Measurements from ENCODE around the gene ARAP1. TPM values are rescaled to one million over a fixed set of nuclear protein-coding genes. Genes with fewer than 3 reads are reported as not detected.

The ARAP1 gene
- total RNA-seq, 1 experiment from 2014 or later: 47.0 TPM

DNA sequence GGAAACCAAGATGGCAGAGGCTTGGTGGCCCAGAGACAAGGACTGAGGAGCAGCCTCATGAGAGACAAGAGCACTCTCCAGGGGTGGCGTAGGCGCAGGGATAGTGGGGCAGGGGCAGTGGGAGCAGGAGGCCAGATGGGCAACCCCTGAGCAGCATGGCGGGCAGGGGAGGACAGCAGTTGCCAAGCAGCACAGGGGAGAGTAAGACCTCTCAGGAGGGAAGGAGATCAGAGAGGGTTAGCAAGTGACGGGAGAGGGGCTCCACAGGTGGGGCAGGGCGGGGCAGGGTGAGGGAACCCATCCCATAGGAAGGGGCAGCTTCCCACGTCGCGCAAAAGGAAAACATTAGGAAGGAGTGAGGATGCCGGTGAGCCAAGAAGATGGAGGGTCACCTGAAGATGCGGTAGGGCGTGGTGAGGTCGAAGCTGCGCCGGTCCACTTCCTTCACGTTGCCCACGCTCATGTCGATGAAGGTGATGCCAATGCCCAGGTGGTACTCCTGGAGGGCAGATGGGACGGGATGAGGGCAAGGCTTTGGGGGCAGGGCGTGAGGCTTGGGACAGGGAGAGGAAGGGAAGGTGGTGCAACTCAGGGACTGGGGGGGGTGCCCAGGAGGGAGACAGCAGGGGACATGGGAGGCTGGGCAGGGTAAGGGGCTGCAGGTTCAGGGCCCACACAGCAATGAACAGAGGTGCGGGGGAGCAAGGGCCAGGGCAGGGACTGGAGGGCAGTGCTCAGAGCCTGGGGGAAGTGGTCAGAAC is 42.5 kb downstream of the ARAP1 start:
- ChIA-PET CTCF (interaction anchor here (0.6 to 1.0 kb wide), 3 partner anchors 16 to 123 kb away, joined by 3 to 4 read pairs (median 3); no protein-coding TSS in a partner anchor), POLR2A (no interaction called here)
- no TSS peak for BruUV-seq (replicated peaks)
- no peaks in the 10 kb centered on the region for H3K9me3 Mint-ChIP-seq (ENCODE audit: unreplicated experiment)
- no peaks in the 10 kb centered on the region for H3K4me1 Mint-ChIP-seq (ENCODE audit: insufficient read depth, unreplicated experiment)
- H3K36me3 Mint-ChIP-seq (ENCODE audit: insufficient read depth, unreplicated experiment): peaks cover 76% of the 10 kb centered on the region
- H3K4me3 Mint-ChIP-seq (ENCODE audit: unreplicated experiment): no peak overlapping the region
- H3K27ac Mint-ChIP-seq (ENCODE audit: low read depth, unreplicated experiment): no peak overlapping the region
- intact Hi-C loops (cut with micrococcal nuclease): no loop called here
- no peak for DNase-seq (ENCODE audit: unreplicated experiment)
- TF ChIP-seq CTCF (IDR thresholded peaks at IDR 0.05; ENCODE audit: unreplicated experiment): no peak
- no peaks in the 10 kb centered on the region for H3K27me3 Mint-ChIP-seq (ENCODE audit: insufficient read depth, unreplicated experiment)

- CTCF ChIA-PET: interaction anchor here (0.6 kb wide), 1 partner anchor 353 kb away, joined by 3 read pairs; no protein-coding TSS in a partner anchor
- no peak for DNase-seq (ENCODE audit: unreplicated experiment)
- TF ChIP-seq CTCF (IDR thresholded peaks at IDR 0.05; ENCODE audit: unreplicated experiment): no peak
- Mint-ChIP-seq H3K27me3 (ENCODE audit: insufficient read depth, unreplicated experiment) (no peaks in the 10 kb centered on the region), H3K9me3 (ENCODE audit: unreplicated experiment) (no peaks in the 10 kb centered on the region), H3K36me3 (ENCODE audit: insufficient read depth, unreplicated experiment) (peaks cover 64% of the 10 kb centered on the region), H3K4me3 (ENCODE audit: unreplicated experiment) (no peak overlapping the region), H3K27ac (ENCODE audit: low read depth, unreplicated experiment) (no peak overlapping the region), H3K4me1 (ENCODE audit: insufficient read depth, unreplicated experiment) (no peaks in the 10 kb centered on the region)
- intact Hi-C loops (cut with micrococcal nuclease): no loop called here
- BruUV-seq (replicated peaks): no TSS peak
- POLR2A ChIA-PET: no interaction called here
Measured at GRCh38 chr11:72707032-72707431, 45.2 kb downstream of the ARAP1 start.

DNA sequence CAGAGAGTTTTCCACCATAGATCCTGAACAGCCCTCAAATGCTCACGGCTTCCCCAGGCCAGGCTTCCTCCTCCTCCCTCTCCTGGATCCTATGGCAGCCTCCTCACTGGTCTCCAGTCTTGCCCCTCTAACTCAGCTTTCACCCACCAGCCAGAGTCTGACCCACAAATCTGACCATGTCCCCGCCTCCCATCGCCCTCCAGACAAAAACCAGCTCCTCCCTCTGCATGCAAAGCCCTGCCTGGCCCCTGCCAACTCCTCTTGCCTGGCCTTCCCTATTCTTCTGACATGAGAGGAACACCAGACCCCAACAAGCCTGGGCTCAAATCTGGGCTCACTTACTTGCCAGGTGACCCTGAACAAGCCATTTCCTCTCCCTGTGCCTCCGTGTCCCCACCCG is 45.6 kb downstream of the ARAP1 start:
- TF ChIP-seq CTCF (IDR thresholded peaks at IDR 0.05; ENCODE audit: unreplicated experiment): no peak
- ChIA-PET CTCF (interaction anchor here (0.6 kb wide), 2 partner anchors 8 to 353 kb away, joined by 3 read pairs; no protein-coding TSS in a partner anchor), POLR2A (interaction anchor here (0.6 kb wide), 1 partner anchor 602 kb away, joined by 4 read pairs; no protein-coding TSS in a partner anchor)
- no peak for DNase-seq (ENCODE audit: unreplicated experiment)
- H3K4me1 Mint-ChIP-seq (ENCODE audit: insufficient read depth, unreplicated experiment): no peaks in the 10 kb centered on the region
- H3K36me3 Mint-ChIP-seq (ENCODE audit: insufficient read depth, unreplicated experiment): peaks cover 60% of the 10 kb centered on the region
- no peak overlapping the region for H3K4me3 Mint-ChIP-seq (ENCODE audit: unreplicated experiment)
- BruUV-seq (replicated peaks): no TSS peak
- H3K27me3 Mint-ChIP-seq (ENCODE audit: insufficient read depth, unreplicated experiment): no peaks in the 10 kb centered on the region
- no peak overlapping the region for H3K27ac Mint-ChIP-seq (ENCODE audit: low read depth, unreplicated experiment)
- H3K9me3 Mint-ChIP-seq (ENCODE audit: unreplicated experiment): no peaks in the 10 kb centered on the region
- intact Hi-C loops (cut with micrococcal nuclease): no loop called here

DNA sequence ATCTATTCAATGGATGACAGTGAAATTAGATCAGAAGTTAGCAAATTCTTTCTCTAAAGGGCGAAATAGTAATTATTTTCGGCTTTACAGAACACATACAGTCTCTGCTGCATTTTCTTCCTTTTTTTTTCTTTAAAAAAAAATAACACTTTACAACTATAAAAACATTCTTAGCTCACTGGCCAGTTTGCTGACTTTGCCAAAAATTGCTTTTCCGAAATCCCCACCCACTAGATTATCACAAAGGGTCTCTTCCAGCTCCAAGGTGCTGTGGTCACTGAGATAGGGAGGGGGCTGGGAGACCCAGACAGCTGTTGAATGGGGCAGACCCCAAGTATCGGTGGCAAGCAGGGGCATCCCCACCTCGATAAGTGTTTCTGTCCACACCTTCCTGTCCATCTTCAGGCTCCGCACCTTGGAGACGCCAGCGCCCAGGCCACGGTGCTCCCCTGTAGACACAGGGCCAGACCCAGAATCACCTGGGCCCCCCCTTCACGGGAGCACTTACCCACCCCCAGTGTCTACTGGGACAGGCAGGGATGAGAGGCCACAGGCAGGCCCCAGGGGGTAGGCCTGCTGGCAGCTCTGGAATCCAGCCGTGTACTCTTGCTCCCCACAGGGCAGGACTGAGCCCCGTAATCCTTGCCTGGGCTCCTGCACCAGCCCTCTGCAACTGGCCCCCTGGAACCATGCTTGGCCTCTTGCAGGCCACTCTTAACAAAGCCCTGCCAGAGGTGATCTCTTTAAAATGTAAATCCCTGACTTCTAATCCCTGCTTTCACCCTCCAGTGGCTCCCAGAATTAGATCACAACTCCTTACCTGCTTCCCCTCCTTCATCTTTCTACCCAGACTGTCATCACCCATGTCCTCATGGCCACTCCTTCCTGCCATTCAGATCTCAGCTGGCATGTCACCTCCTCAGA is 46.5 kb downstream of the ARAP1 start:
- no TSS peak for BruUV-seq (replicated peaks)
- POLR2A ChIA-PET: interaction anchor here (0.6 kb wide), 1 partner anchor 603 kb away, joined by 4 read pairs; no protein-coding TSS in a partner anchor
- Mint-ChIP-seq H3K27ac (ENCODE audit: low read depth, unreplicated experiment) (no peak overlapping the region), H3K27me3 (ENCODE audit: insufficient read depth, unreplicated experiment) (no peaks in the 10 kb centered on the region), H3K36me3 (ENCODE audit: insufficient read depth, unreplicated experiment) (peaks cover 53% of the 10 kb centered on the region), H3K9me3 (ENCODE audit: unreplicated experiment) (no peaks in the 10 kb centered on the region), H3K4me3 (ENCODE audit: unreplicated experiment) (no peak overlapping the region), H3K4me1 (ENCODE audit: insufficient read depth, unreplicated experiment) (no peaks in the 10 kb centered on the region)
- no peak for DNase-seq (ENCODE audit: unreplicated experiment)
- intact Hi-C loops (cut with micrococcal nuclease): no loop called here
- TF ChIP-seq CTCF (IDR thresholded peaks at IDR 0.05; ENCODE audit: unreplicated experiment): no peak
- CTCF ChIA-PET: interaction anchor here (0.6 to 0.7 kb wide), 2 partner anchors 7 to 11 kb away, joined by 3 read pairs; no protein-coding TSS in a partner anchor

Data from MCF 10A (cell line).